ENCODE results near the gene PAPOLB. TPM values are rescaled to one million over a fixed set of nuclear protein-coding genes. Genes with fewer than 3 reads are reported as not detected.
"Not testable (repeated sequence)": the region's sequence is repeated elsewhere in the genome, so short reads cannot be mapped to it uniquely, and the experiment has no call there.

The PAPOLB gene
- total RNA-seq, 6 donors from 2014 or later = 0.10 to 2.1 (median 0.39) TPM

- no peak for ATAC-seq (ENCODE audit: low FRiP score in 2 of 2)
- Histone ChIP-seq H3K9me3 (peaks cover 0 to 8% (median 0%) of the 10 kb centered on the region in 4 donors), H3K27ac (no peak overlapping the region)
Observed at GRCh38 chr7:4895766-4896165, 33.9 kb upstream of the PAPOLB start.

GRCh38 chr7:4894482-4894881 lies 32.7 kb upstream of the PAPOLB start:
- H3K36me3 ChIP-seq = no peaks in the 10 kb centered on the region
- DNase-seq (no peak), ATAC-seq (ENCODE audit: low FRiP score in 2 of 2) (no peak)
- H3K4me3 ChIP-seq = no peak overlapping the region
- H3K27ac ChIP-seq = no peak overlapping the region
- 89 to 93% methylated on average over 6 to 9 of the region's 9 CpGs for WGBS, 2 donors
- no peaks in the 10 kb centered on the region for H3K27me3 ChIP-seq
- TF ChIP-seq CTCF (IDR thresholded peaks at IDR 0.05) = no peak
- TF ChIP-seq POLR2A (IDR thresholded peaks at IDR 0.05) = no peak
- TF ChIP-seq EP300 (IDR thresholded peaks at IDR 0.05) = no peak
- TF ChIP-seq POLR2AphosphoS5 (IDR thresholded peaks at IDR 0.05) = no peak
- H3K4me1 ChIP-seq = no peaks in the 10 kb centered on the region
- H3K9me3 ChIP-seq = peaks cover 0 to 8% (median 0%) of the 10 kb centered on the region in 4 donors

More at GRCh38 chr7:4895766-4896165, 33.9 kb upstream of the PAPOLB start:
- no peak for TF ChIP-seq POLR2AphosphoS5 (IDR thresholded peaks at IDR 0.05)
- no peak for TF ChIP-seq POLR2A (IDR thresholded peaks at IDR 0.05)
- TF ChIP-seq CTCF (IDR thresholded peaks at IDR 0.05) = no peak
- no peak for TF ChIP-seq EP300 (IDR thresholded peaks at IDR 0.05)
- 87 to 90% methylated on average over 11 of the region's 11 CpGs for WGBS, 2 donors
- H3K27me3 ChIP-seq = no peaks in the 10 kb centered on the region
- H3K4me1 ChIP-seq = no peaks in the 10 kb centered on the region
- no peak for DNase-seq
- H3K36me3 ChIP-seq = no peaks in the 10 kb centered on the region
- H3K4me3 ChIP-seq = no peak overlapping the region

- Histone ChIP-seq H3K27ac (no peak overlapping the region), H3K27me3 (no peaks in the 10 kb centered on the region), H3K36me3 (no peaks in the 10 kb centered on the region), H3K4me3 (no peak overlapping the region), H3K4me1 (no peaks in the 10 kb centered on the region), H3K9me3 (peaks cover 0 to 8% (median 0%) of the 10 kb centered on the region in 4 donors)
- 92 to 97% methylated on average over 8 of the region's 8 CpGs for WGBS, 2 donors
- TF ChIP-seq POLR2AphosphoS5 (IDR thresholded peaks at IDR 0.05) = no peak
- TF ChIP-seq CTCF (IDR thresholded peaks at IDR 0.05) = no peak
- TF ChIP-seq EP300 (IDR thresholded peaks at IDR 0.05) = no peak
- TF ChIP-seq POLR2A (IDR thresholded peaks at IDR 0.05) = no peak
- DNase-seq (no peak), ATAC-seq (ENCODE audit: low FRiP score in 2 of 2) (no peak)
Observed at GRCh38 chr7:4893929-4894475, 32.2 kb upstream of the PAPOLB start.

GRCh38 chr7:4893188-4893587 lies 31.4 kb upstream of the PAPOLB start:
- ATAC-seq (ENCODE audit: low FRiP score in 2 of 2); H3K4me3 ChIP-seq; H3K36me3 ChIP-seq; H3K27me3 ChIP-seq; H3K9me3 ChIP-seq; H3K27ac ChIP-seq; DNase-seq; H3K4me1 ChIP-seq: not testable (repeated sequence)
- 73 to 84% methylated on average over 4 of the region's 4 CpGs for WGBS, 2 donors

- 53 to 82% methylated on average over 2 of the region's 2 CpGs for whole genome bisulfite sequencing, 2 donors
- H3K27me3 ChIP-seq; ATAC-seq (ENCODE audit: low FRiP score in 2 of 2); H3K36me3 ChIP-seq; H3K27ac ChIP-seq; H3K4me3 ChIP-seq; DNase-seq; H3K4me1 ChIP-seq; H3K9me3 ChIP-seq: not testable (repeated sequence)
Observed at GRCh38 chr7:4891522-4891921, 29.7 kb upstream of the PAPOLB start.

- WGBS, 2 donors = 37 to 89% methylated on average over 1 of the region's 1 CpG
- no peak for TF ChIP-seq CTCF (IDR thresholded peaks at IDR 0.05)
- TF ChIP-seq POLR2A (IDR thresholded peaks at IDR 0.05) = no peak
- no peak for TF ChIP-seq EP300 (IDR thresholded peaks at IDR 0.05)
- no peak for TF ChIP-seq POLR2AphosphoS5 (IDR thresholded peaks at IDR 0.05)
- DNase-seq (no peak), ATAC-seq (ENCODE audit: low FRiP score in 2 of 2) (no peak)
- Histone ChIP-seq H3K9me3 (peaks cover 0 to 8% (median 0%) of the 10 kb centered on the region in 4 donors), H3K36me3 (no peaks in the 10 kb centered on the region), H3K4me1 (no peaks in the 10 kb centered on the region), H3K27ac (no peak overlapping the region), H3K4me3 (no peak overlapping the region), H3K27me3 (no peaks in the 10 kb centered on the region)
Observed at GRCh38 chr7:4889682-4890081, 27.9 kb upstream of the PAPOLB start.

Measured in upper lobe of left lung (tissue), 6 donors.